ENCODE results near the gene ASPRV1. TPM values are rescaled to one million over a fixed set of nuclear protein-coding genes. Genes with fewer than 3 reads are reported as not detected.

Gene ASPRV1
- total and polyA plus RNA-seq, 10 of the 15 experiments (the other 5 are each of a cell fraction or from before 2014, with no cell fraction given) = 0.11 to 1.1 (median 0.33) TPM

GRCh38 chr2:70009762-70010575, 48.5 kb upstream of the ASPRV1 start:
- no peak overlapping the region; the same call in 1 of the 2 replicates for H3K27ac ChIP-seq (ENCODE audit: control insufficient read depth, insufficient read depth)
- DNase-seq (ENCODE audit: low read depth, low spot score) = no peak
- peaks cover 10% of the 10 kb centered on the region for H3K4me1 ChIP-seq (ENCODE audit: control insufficient read depth, insufficient read depth, low read length)
- in situ Hi-C loops (cut with MboI) (no loop called here), intact Hi-C loops (cut with micrococcal nuclease; ENCODE audit: unreplicated experiment) (no loop called here)
- no peak for TF ChIP-seq STAT3 (IDR thresholded peaks at IDR 0.05; ENCODE audit: low read depth, low read length)
- peak; percentile 82 for TF ChIP-seq SPI1 (IDR thresholded peaks at IDR 0.05; ENCODE audit: borderline replicate concordance, insufficient read depth, low read depth, low read length)
- peak overlapping the region; percentile 68 for H2AFZ ChIP-seq (ENCODE audit: control insufficient read depth, low read depth, low read length)
- H3K79me2 ChIP-seq (ENCODE audit: control insufficient read depth, insufficient read depth, low read length) = no peaks in the 10 kb centered on the region
- no peaks in the 10 kb centered on the region for H3K36me3 ChIP-seq (ENCODE audit: control insufficient read depth in 2 of 2, insufficient read depth in 2 of 2, low read length in 1 of 2)
- no TSS peak for BruUV-seq (replicated peaks)
- FAIRE-seq = peak; percentile 83
- H3K9me3 ChIP-seq (replicated peaks; ENCODE audit: control insufficient read depth, insufficient read depth, low read length) = no peaks in the 10 kb centered on the region; the same call in 1 of the 3 replicates
- ATAC-seq = peak; percentile 76
- ChIA-PET POLR2A (no interaction called here), CTCF (interaction anchor here (0.6 to 1.4 kb wide), 4 partner anchors 28 to 285 kb away, joined by 3 to 4 read pairs (median 3); partner anchors contain the start of gene MXD1), SMC1A (ENCODE audit: uncharacterized antibody, unreplicated experiment) (interaction anchor here (0.8 to 1.2 kb wide), 5 partner anchors 14 to 96 kb away, joined by 3 to 4 read pairs (median 3); no protein-coding TSS in a partner anchor), RAD21 (ENCODE audit: unreplicated experiment) (interaction anchor here (0.8 to 1.2 kb wide), 3 partner anchors 12 to 151 kb away, joined by 3 read pairs; no protein-coding TSS in a partner anchor)
- H3K4me2 ChIP-seq (ENCODE audit: control insufficient read depth, insufficient read depth) = peak overlapping the region; percentile 7; the same call in 1 of the 2 replicates
- H3K27me3 ChIP-seq (replicated peaks in 1 of 2; ENCODE audit: control insufficient read depth in 2 of 2, insufficient read depth in 2 of 2, low read length in 1 of 2) = no peaks in the 10 kb centered on the region
- no peak overlapping the region for H3K4me3 ChIP-seq
- 79% methylated on average over 12 of the region's 12 CpGs for WGBS (ENCODE audit: insufficient coverage, insufficient replicate concordance, low lambda C conversion rate, missing lambda C conversion rate)
- H4K20me1 ChIP-seq (ENCODE audit: control insufficient read depth, insufficient read depth) = no peaks in the 10 kb centered on the region
- no peak overlapping the region for H3K9ac ChIP-seq (ENCODE audit: control insufficient read depth, insufficient read depth, low read length)

DNA sequence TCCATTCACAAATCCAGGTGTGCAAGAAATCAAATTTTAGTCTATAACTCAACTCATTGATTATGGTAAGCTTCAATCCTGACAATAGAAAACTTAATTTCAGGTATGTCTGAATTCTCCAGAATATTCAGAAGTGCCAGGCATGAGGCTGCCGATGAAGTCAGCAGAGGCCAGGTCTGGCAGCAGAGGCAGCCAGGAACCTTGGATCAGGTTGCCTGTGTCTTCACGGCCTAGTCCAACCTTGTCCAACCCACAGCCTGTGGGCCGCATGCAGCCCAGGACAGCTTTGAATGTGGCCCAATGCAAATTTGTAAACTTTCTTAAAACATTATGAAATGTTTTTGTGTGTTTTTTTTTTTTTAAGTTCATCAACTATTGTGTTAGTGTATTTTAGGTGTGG, 46.9 kb upstream of the ASPRV1 start:
- Histone ChIP-seq H3K9ac (ENCODE audit: control insufficient read depth, insufficient read depth, low read length) (no peak overlapping the region), H3K4me2 (ENCODE audit: control insufficient read depth, insufficient read depth) (no peak overlapping the region), H2AFZ (ENCODE audit: control insufficient read depth, low read depth, low read length) (no peak overlapping the region), H3K4me1 (ENCODE audit: control insufficient read depth, insufficient read depth, low read length) (peaks cover 10% of the 10 kb centered on the region), H3K36me3 (ENCODE audit: control insufficient read depth in 2 of 2, insufficient read depth in 2 of 2, low read length in 1 of 2) (no peaks in the 10 kb centered on the region), H3K4me3 (no peak overlapping the region), H4K20me1 (ENCODE audit: control insufficient read depth, insufficient read depth) (no peaks in the 10 kb centered on the region), H3K79me2 (ENCODE audit: control insufficient read depth, insufficient read depth, low read length) (no peaks in the 10 kb centered on the region), H3K9me3 (replicated peaks; ENCODE audit: control insufficient read depth, insufficient read depth, low read length) (no peaks in the 10 kb centered on the region), H3K27ac (ENCODE audit: control insufficient read depth, insufficient read depth) (no peak overlapping the region), H3K27me3 (replicated peaks in 1 of 2; ENCODE audit: control insufficient read depth in 2 of 2, insufficient read depth in 2 of 2, low read length in 1 of 2) (no peaks in the 10 kb centered on the region)
- intact Hi-C loops (cut with micrococcal nuclease; ENCODE audit: unreplicated experiment) = no loop called here
- WGBS (ENCODE audit: insufficient coverage, insufficient replicate concordance, low lambda C conversion rate, missing lambda C conversion rate) = 98% methylated on average over 3 of the region's 3 CpGs
- ChIA-PET POLR2A (interaction anchor here (0.6 kb wide), 1 partner anchor 290 kb away, joined by 8 read pairs; no protein-coding TSS in a partner anchor), SMC1A (ENCODE audit: uncharacterized antibody, unreplicated experiment) (no interaction called here), RAD21 (ENCODE audit: unreplicated experiment) (no interaction called here), CTCF (no interaction called here)
- BruUV-seq (replicated peaks) = no TSS peak
- no peak for ATAC-seq
- in situ Hi-C loops (cut with MboI) = no loop called here
- no peak for DNase-seq (ENCODE audit: low read depth, low spot score)
- FAIRE-seq = no peak
- no peak for TF ChIP-seq EGR1 (IDR thresholded peaks at IDR 0.05; ENCODE audit: borderline replicate concordance in 1 of 2, low read depth in 2 of 2, low read length in 2 of 2)
- TF ChIP-seq EED (IDR thresholded peaks at IDR 0.05; ENCODE audit: low read depth) = no peak
- TF ChIP-seq ZNF622 (IDR thresholded peaks at IDR 0.05) = no peak
